ENCODE data around the gene OR6J1. TPM values are rescaled to one million over a fixed set of nuclear protein-coding genes. Genes with fewer than 3 reads are reported as not detected.
"Not testable (repeated sequence)": the region's sequence is repeated elsewhere in the genome, so short reads cannot be mapped to it uniquely, and the experiment has no call there.

Gene OR6J1
- total RNA-seq, 1 experiment from 2014 or later, result not detected

DNA sequence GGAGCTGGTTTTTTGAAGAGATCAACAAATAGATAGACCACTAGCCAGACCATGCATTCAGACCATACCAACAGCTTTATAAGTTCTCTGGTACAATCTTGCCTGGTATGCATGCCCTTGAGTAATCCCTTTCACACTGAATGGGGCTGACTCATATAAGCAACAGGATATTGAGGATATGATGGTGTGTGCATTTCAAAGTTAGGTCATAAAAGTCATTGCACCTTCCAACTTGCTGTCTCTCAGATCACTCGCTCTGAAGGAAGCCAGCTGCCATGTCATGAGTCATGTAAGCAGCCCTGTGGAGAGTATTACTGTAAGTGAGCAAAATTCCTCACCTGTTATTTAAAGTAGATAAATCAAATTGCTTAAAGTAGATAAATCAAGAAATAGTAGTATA is 45.0 kb upstream of the OR6J1 start:
- no peak for TF ChIP-seq EZH2 (IDR thresholded peaks at IDR 0.05; ENCODE audit: borderline replicate concordance, low read depth, low read length, poor library complexity, severe bottlenecking)
- TF ChIP-seq, protein P1, sequence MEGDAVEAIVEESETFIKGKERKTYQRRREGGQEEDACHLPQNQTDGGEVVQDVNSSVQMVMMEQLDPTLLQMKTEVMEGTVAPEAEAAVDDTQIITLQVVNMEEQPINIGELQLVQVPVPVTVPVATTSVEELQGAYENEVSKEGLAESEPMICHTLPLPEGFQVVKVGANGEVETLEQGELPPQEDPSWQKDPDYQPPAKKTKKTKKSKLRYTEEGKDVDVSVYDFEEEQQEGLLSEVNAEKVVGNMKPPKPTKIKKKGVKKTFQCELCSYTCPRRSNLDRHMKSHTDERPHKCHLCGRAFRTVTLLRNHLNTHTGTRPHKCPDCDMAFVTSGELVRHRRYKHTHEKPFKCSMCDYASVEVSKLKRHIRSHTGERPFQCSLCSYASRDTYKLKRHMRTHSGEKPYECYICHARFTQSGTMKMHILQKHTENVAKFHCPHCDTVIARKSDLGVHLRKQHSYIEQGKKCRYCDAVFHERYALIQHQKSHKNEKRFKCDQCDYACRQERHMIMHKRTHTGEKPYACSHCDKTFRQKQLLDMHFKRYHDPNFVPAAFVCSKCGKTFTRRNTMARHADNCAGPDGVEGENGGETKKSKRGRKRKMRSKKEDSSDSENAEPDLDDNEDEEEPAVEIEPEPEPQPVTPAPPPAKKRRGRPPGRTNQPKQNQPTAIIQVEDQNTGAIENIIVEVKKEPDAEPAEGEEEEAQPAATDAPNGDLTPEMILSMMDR (conservative IDR thresholded peaks at IDR 0.05; ENCODE audit: low read depth, low read length), result no peak
- peaks cover 5% of the 10 kb centered on the region for H3K9me3 ChIP-seq (ENCODE audit: low read depth, low read length, poor library complexity, severe bottlenecking)
- intact Hi-C loops (cut with micrococcal nuclease; ENCODE audit: unreplicated experiment), result no loop called here
- ChIA-PET CTCF (interaction anchor here (0.6 kb wide), 2 partner anchors 24 to 420 kb away, joined by 3 to 4 read pairs; no protein-coding TSS in a partner anchor), POLR2A (ENCODE audit: low non-redundant PET) (no interaction called here)
- no peaks in the 10 kb centered on the region for H3K36me3 ChIP-seq (ENCODE audit: insufficient read depth, low read length, poor library complexity, severe bottlenecking)
- peaks cover 6% of the 10 kb centered on the region for H3K27me3 ChIP-seq (replicated peaks; ENCODE audit: insufficient read depth, low read depth, low read length, poor library complexity)
- no peak overlapping the region for H3K27ac ChIP-seq (ENCODE audit: low read depth, low read length, poor library complexity, severe bottlenecking)
- DNase-seq (ENCODE audit: low spot score), result peak; percentile 80
- no TSS peak for BruUV-seq (replicated peaks)
- H3K4me3 ChIP-seq (ENCODE audit: low read depth, low read length, poor library complexity, severe bottlenecking), result no peak overlapping the region
- no peaks in the 10 kb centered on the region for H3K4me1 ChIP-seq (ENCODE audit: insufficient read depth, low read length, poor library complexity, severe bottlenecking)

DNA sequence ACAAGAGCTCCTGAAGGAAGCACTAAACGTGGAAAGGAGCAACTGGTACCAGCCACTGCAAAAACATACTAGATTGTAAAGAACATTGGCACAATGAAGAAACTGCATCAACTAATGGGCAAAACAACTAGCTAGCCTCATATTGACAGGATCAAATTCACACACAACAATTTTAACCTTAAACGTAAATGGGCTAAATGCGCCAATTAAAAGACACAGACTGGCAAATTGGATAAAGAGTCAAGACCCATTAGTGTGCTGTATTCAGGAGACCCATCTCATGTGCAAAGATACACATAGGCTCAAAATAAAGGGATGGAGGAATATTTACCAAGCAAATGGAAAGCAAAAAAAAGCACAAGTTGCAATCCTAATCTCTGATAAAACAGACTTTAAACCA is 43.8 kb upstream of the OR6J1 start:
- H3K27me3 ChIP-seq (replicated peaks; ENCODE audit: insufficient read depth, low read depth, low read length, poor library complexity); H3K4me1 ChIP-seq (ENCODE audit: insufficient read depth, low read length, poor library complexity, severe bottlenecking); H3K36me3 ChIP-seq (ENCODE audit: insufficient read depth, low read length, poor library complexity, severe bottlenecking); POLR2A ChIA-PET (ENCODE audit: low non-redundant PET); BruUV-seq (replicated peaks); H3K9me3 ChIP-seq (ENCODE audit: low read depth, low read length, poor library complexity, severe bottlenecking); CTCF ChIA-PET; intact Hi-C loops (cut with micrococcal nuclease; ENCODE audit: unreplicated experiment); H3K4me3 ChIP-seq (ENCODE audit: low read depth, low read length, poor library complexity, severe bottlenecking); DNase-seq (ENCODE audit: low spot score); H3K27ac ChIP-seq (ENCODE audit: low read depth, low read length, poor library complexity, severe bottlenecking): not testable (repeated sequence)

DNA sequence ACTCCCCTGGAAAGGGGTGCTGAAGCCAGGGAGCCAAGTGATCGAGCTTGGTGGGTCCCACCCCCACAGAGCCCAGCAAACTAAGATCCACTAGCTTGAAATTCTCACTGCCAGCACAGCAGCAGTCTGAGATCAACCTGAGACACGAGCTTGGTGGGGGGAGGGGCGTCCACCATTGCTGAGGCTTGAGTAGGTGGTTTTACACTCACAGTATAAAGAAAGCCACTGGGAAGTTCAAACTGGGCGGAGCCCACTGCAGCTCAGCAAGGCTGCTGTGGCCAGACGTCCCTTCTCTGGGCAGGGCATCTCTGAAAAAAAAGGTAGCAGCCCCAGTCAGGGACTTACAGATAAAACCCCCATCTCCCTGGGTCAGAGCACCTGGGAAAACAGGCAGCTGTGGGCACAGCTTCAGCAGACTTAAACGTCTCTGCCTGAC is 42.0 kb upstream of the OR6J1 start:
- DNase-seq (ENCODE audit: low spot score); H3K36me3 ChIP-seq (ENCODE audit: insufficient read depth, low read length, poor library complexity, severe bottlenecking); H3K27ac ChIP-seq (ENCODE audit: low read depth, low read length, poor library complexity, severe bottlenecking); BruUV-seq (replicated peaks); intact Hi-C loops (cut with micrococcal nuclease; ENCODE audit: unreplicated experiment); CTCF ChIA-PET; H3K9me3 ChIP-seq (ENCODE audit: low read depth, low read length, poor library complexity, severe bottlenecking); H3K27me3 ChIP-seq (replicated peaks; ENCODE audit: insufficient read depth, low read depth, low read length, poor library complexity); H3K4me1 ChIP-seq (ENCODE audit: insufficient read depth, low read length, poor library complexity, severe bottlenecking); POLR2A ChIA-PET (ENCODE audit: low non-redundant PET); H3K4me3 ChIP-seq (ENCODE audit: low read depth, low read length, poor library complexity, severe bottlenecking): not testable (repeated sequence)

DNA sequence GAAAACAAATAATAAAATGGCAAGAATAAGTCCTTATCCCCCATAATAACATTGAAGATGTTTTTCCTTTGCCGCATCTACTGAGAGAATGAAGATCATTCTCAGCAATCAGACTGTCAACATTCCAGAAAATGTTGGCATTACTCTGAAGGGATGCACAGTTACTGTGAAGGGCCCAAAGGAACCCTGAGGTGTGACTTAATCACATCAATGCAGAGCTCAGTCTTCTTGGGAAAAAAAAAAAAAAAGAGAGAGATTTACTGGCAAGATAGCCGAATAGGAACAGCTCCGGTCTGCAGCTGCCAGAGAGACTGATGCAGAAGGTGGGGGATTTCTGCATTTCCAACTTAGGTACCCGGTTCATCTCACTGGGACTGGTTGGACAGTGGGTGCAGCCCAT is 41.3 kb upstream of the OR6J1 start:
- no peak for DNase-seq (ENCODE audit: low spot score)
- no peak overlapping the region for H3K4me3 ChIP-seq (ENCODE audit: low read depth, low read length, poor library complexity, severe bottlenecking)
- no peaks in the 10 kb centered on the region for H3K4me1 ChIP-seq (ENCODE audit: insufficient read depth, low read length, poor library complexity, severe bottlenecking)
- peaks cover 6% of the 10 kb centered on the region for H3K27me3 ChIP-seq (replicated peaks; ENCODE audit: insufficient read depth, low read depth, low read length, poor library complexity)
- no TSS peak for BruUV-seq (replicated peaks)
- no peak for TF ChIP-seq EZH2 (IDR thresholded peaks at IDR 0.05; ENCODE audit: borderline replicate concordance, low read depth, low read length, poor library complexity, severe bottlenecking)
- TF ChIP-seq, protein P1 (conservative IDR thresholded peaks at IDR 0.05; ENCODE audit: low read depth, low read length), result no peak
- no peaks in the 10 kb centered on the region for H3K9me3 ChIP-seq (ENCODE audit: low read depth, low read length, poor library complexity, severe bottlenecking)
- ChIA-PET CTCF (interaction anchor here (1.0 kb wide), 1 partner anchor 115 kb away, joined by 5 read pairs; no protein-coding TSS in a partner anchor), POLR2A (ENCODE audit: low non-redundant PET) (no interaction called here)
- H3K27ac ChIP-seq (ENCODE audit: low read depth, low read length, poor library complexity, severe bottlenecking), result no peak overlapping the region
- intact Hi-C loops (cut with micrococcal nuclease; ENCODE audit: unreplicated experiment), result no loop called here
- H3K36me3 ChIP-seq (ENCODE audit: insufficient read depth, low read length, poor library complexity, severe bottlenecking), result no peaks in the 10 kb centered on the region

GRCh38 chr14:22683428-22683827 is 39.3 kb upstream of the OR6J1 start:
- H3K9me3 ChIP-seq (ENCODE audit: low read depth, low read length, poor library complexity, severe bottlenecking); CTCF ChIA-PET; H3K27ac ChIP-seq (ENCODE audit: low read depth, low read length, poor library complexity, severe bottlenecking); intact Hi-C loops (cut with micrococcal nuclease; ENCODE audit: unreplicated experiment); H3K36me3 ChIP-seq (ENCODE audit: insufficient read depth, low read length, poor library complexity, severe bottlenecking); H3K27me3 ChIP-seq (replicated peaks; ENCODE audit: insufficient read depth, low read depth, low read length, poor library complexity); H3K4me1 ChIP-seq (ENCODE audit: insufficient read depth, low read length, poor library complexity, severe bottlenecking); POLR2A ChIA-PET (ENCODE audit: low non-redundant PET); BruUV-seq (replicated peaks); H3K4me3 ChIP-seq (ENCODE audit: low read depth, low read length, poor library complexity, severe bottlenecking); DNase-seq (ENCODE audit: low spot score): not testable (repeated sequence)

All from A673 (cell line).